GM19372 (cell line): Measurements from ENCODE around the gene RNF19B.

Experiments used
- ATAC-seq: cut with Tn5 transposase; IDR thresholded peaks from one replicate; pipeline ENCODE4 v1.9.1; 2021; ENCODE audit warnings: mild to moderate bottlenecking, low read depth, moderate library complexity; ENCODE audit not compliant: unreplicated experiment

The RNF19B gene, protein sequence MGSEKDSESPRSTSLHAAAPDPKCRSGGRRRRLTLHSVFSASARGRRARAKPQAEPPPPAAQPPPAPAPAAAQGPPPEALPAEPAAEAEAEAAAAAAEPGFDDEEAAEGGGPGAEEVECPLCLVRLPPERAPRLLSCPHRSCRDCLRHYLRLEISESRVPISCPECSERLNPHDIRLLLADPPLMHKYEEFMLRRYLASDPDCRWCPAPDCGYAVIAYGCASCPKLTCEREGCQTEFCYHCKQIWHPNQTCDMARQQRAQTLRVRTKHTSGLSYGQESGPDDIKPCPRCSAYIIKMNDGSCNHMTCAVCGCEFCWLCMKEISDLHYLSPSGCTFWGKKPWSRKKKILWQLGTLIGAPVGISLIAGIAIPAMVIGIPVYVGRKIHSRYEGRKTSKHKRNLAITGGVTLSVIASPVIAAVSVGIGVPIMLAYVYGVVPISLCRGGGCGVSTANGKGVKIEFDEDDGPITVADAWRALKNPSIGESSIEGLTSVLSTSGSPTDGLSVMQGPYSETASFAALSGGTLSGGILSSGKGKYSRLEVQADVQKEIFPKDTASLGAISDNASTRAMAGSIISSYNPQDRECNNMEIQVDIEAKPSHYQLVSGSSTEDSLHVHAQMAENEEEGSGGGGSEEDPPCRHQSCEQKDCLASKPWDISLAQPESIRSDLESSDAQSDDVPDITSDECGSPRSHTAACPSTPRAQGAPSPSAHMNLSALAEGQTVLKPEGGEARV

GRCh38 chr1:32964461-32965250 is at the start of gene RNF19B:
TSS of gene RNF19B (minus strand) at chr1:32964809. CDS start at chr1:32964685, 124 bp downstream.
- ATAC-seq = peak; percentile 85

GRCh38 chr1:33013791-33014190 is 49.2 kb upstream of the RNF19B start:
- no peak for ATAC-seq

- ATAC-seq = no peak
These were observed 47.6 kb upstream of the RNF19B start for GRCh38 chr1:33012165-33012564.

DNA sequence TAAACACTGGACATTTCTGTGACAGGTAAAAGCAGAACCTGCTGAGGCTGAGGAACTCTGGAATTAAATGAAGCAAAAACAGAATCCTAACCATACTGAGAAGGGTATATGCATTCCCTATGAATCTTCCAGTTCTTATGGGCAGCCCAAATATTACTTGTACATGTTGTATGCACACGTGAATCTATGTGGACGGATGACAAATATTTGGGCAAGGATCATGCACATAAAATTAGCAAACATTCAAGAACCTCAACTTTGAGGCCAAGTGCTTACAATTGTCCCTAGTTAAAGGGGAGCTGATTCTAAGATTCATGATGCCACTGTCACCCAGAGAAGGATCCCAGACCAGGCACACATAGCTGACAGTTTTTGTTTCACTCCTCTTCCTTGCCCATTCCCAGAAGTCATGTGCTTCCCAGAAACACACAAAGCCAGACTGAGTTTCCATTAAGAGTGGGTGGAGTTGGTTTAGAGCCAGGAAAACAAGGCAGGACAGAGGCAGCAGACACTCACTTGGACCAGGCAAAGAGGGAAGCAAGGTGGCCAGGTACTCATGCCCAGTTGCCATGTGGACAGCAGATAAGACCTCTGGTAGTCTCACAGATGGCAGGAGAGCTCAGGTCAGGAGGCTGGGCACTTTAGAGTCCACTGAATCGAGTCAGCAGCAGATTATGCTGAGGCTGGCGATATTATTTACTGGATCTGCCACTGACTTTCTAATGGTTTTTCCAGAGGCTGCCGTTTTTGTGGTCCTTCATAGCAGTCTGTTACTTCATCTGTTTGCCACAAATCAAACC is 46.5 kb upstream of the RNF19B start:
- no peak for ATAC-seq

DNA sequence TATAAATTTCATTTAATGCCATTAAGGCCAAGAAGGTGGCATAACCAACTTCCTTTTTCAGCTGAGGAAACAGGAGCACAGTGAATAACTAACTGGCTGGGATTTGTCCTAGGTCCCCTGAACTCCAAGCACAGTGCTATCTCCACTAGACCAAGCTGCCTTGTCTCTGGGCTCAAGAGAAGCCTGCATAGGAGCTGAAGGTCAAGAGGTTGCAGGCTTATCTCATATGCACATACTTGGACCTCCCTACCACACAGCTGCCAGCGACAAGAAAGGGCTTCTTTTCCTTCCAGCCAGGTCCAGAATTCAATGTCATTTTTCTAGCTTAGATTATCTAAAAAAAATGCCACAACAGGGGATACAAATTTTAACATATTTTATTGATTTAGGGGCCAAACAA is 45.0 kb upstream of the RNF19B start:
- ATAC-seq = no peak

DNA sequence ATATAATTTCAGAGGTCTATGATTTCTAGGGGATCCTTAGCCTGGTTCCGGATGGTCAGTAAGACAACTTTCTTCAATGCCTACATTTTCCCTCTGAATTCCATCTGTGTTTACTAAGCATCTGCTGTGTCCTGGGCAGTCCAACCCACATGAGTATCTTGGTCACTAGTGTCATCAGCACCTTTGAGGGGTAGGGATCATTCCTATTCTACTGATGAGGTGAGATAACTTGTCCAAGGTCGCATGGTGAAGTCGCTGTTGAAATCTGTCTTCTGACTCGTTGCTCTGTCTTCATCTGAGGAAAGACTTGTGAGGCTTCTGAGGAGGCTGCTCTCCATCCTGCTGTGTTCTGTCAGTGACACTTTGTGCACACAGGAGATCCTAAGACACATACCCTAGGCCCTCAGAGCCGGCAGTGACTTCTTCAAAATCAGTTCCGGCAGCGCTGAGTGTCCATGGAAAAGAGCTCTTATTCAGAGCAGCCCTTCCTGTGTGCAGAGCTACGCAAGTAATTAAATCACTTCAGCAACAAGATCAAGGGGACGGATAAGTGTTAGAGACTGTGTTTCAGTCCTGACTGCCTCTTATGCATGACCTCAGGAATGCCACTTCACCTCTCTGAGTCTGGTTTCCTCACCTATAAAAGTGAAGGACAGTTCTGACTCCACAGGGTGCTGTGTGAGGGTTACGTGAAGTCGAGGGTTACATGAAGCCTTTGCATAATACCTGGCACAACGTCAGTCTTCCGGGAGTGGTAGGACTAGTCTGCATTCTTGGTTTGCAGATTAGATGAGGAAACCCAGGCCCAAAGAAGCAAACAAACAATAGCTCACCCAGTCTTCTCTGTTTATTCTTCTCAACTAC is 43.7 kb upstream of the RNF19B start:
- ATAC-seq = no peak

DNA sequence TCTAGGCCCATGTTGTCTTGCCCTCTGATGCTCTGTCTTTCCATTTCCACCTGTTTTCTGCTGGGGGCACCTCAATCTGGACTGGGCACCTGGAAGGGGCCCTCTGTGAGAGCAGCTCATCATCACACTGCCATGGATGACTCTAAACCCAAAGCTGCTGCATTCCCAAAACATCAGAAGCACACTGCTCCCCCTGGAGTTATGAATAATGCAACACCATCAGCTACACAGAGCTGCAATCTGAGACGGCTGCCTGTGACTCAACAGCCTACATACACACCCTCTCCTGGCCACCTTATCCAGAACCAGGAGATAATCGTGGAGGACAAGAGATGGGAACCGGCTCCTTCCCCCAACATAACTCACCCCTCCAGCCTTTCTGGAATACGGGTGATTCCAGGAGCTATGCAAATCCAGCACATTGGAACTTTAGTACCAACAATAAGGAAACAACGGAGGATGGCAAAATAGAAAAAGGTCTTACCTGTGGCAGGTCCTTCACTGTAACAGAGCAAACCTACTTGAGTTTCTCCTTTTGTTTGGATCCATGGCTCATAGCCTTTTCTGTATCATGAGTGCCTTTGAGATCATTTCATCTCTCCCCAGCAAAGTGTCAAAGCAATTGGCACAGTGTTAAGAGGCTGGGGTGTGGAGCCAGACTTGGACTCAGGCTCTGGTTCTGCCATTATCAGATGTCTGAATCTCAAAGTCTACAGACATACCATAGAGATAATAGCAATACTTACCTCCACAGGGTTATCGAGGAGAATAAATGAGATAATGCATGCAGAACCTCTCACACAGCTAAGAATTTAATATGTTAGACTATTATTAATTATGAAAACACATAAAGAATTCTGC is 42.8 kb upstream of the RNF19B start:
- ATAC-seq = no peak

GRCh38 chr1:33005838-33006421 is 41.3 kb upstream of the RNF19B start:
- ATAC-seq = no peak

DNA sequence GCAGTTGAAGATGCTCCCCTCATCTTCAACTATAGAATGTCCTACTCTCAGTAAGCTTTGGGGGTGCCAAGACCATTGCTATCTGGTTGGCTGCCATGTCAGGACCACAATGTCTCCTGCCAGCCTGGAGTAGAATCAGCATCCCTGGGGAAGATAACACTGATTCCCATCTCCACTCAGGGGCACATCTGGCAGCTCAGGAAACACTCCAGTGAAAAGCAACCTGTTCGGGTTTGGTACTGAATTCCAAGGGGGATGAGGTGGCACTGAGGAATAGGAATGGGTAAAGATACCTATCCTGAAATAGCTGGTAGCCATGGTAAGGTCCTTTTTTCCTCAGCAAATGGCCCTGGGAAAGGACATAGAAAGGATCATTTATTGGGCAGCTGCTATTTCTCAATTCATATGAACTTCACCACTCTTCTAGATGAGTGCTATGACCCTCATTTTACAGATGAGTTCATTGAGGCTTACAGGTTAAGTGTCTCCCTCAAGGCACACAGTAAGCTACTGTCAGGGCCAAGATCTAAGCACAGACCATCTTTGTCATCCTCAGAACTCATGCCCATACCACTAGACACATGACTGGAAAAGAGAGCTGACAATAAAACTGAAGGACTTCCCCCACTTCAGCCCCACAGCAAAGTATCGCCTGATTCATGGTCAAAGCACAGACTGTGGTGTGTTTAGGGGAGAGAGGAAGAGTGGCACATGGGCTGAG is 40.7 kb upstream of the RNF19B start:
- ATAC-seq = no peak

- ATAC-seq = no peak
These were observed 40.0 kb upstream of the RNF19B start for GRCh38 chr1:33004613-33005012.

DNA sequence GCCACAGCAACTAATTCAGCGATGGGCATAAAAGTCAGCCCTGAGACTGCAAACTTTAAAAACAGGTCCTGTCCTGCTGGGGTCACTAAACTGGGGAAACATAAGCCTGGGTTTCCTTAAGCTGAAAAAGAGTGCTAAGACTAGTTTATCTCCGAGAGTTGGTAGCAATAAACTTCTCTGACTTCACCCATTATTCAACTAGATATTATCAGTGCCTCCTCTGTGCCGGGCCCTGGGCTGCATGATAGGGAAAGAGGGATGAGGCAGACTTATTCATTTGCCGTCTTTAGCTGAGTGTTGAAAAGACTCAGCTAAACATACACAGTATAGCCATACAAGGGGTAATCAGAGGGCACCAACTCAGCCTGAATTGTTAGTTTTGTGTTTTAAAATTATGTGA is 39.0 kb upstream of the RNF19B start:
- ATAC-seq = no peak

GRCh38 chr1:33002006-33002405 is 37.4 kb upstream of the RNF19B start:
- no peak for ATAC-seq

DNA sequence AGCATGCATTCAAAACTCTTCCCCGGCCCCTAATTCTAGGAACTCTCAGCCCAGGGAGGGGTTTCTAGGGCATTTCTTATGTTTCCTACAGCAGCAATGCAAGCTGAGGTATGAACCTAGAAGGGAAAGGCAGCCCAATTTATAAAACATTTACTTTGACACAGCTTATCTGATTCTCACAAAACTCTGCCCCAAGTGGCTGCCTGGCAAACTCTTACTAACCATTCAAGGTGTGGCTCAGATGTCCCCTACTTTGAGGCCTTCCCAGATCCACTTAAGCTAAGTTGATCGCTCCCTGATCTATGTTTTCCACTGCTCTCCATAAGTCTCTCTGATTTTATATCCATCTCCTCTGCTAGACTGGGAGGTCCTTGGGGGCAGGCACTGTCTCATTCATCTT is 36.7 kb upstream of the RNF19B start:
- ATAC-seq = no peak

- no peak for ATAC-seq
These were observed 35.9 kb upstream of the RNF19B start for GRCh38 chr1:33000427-33001026.

DNA sequence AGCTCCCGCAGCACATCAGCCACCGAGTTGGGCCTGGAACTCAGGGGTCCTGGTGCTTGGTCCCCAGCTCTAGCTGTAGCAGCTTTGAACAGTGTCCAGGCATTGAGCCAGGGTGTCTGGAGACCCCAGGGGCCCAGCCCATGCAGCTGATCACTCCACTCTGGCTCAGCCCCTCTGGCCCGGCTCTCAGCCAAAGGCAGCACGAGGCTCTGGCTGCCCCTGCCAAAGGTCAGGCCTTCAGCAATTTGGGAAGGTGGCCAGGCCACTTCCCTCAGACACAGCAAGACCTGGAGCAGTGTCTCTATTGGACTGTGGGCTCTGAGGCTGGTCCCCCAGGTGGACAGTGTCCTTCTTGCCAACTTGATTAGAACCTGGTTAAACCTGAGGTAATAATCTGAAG is 34.4 kb upstream of the RNF19B start:
- no peak for ATAC-seq

DNA sequence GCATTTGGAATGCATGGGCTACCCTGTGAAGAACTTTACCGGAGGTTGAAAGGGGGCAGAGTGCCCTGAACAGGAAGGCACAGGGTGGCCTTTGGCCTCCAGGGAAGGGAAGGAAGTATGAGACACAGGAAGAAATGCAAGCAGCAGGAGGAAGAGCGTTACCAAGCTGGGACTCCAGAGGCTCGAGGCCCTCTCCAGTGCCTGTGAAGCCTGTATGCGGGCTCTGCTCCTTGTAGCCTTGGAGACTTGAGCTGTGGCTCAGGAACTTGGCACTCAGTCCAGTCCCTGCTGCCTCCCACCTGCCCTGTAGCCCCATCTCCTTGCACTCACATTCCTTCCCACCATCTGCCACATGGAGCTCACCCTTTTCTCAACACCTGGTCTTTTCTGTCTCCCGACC is 33.5 kb upstream of the RNF19B start:
- ATAC-seq = no peak

GRCh38 chr1:32997381-32997891 is 32.8 kb upstream of the RNF19B start:
- ATAC-seq = no peak
